ENCODE measurements around the gene MAPK4. TPM values are rescaled to one million over a fixed set of nuclear protein-coding genes. Genes with fewer than 3 reads are reported as not detected.
"Not testable (repeated sequence)": the region's sequence is repeated elsewhere in the genome, so short reads cannot be mapped to it uniquely, and the experiment has no call there.

The MAPK4 gene
- polyA plus RNA-seq, 1 donor = 1.5 TPM

DNA sequence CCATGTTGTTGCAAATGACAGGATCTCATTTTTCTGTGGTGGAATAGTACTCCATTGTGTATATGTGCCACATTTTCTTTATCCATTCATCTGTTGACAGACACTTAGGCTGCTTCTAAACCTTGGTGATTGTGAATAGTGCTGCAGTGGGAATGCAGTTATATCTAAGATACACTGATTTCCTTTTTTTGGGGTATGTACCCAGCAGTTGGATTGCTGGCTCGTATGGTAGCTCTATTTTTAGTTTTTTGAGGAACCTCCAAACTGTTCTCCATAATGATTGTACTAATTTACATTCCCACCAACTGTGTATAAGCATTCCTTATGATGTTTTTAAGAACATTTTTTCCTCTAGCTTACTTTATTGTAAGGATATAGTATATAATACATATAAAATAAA lies 8.2 kb upstream of the MAPK4 start:
- H3K27ac ChIP-seq (ENCODE audit: low read length); H3K36me3 ChIP-seq (ENCODE audit: control insufficient read depth, insufficient read depth, low read length); H3K4me1 ChIP-seq (ENCODE audit: control insufficient read depth, insufficient read depth, low read length); H3K27me3 ChIP-seq (ENCODE audit: control insufficient read depth, insufficient read depth, low read length); H3K9me3 ChIP-seq (ENCODE audit: control insufficient read depth, low read depth, low read length); H3K4me3 ChIP-seq (ENCODE audit: low read length); DNase-seq: not testable (repeated sequence)
- no CpG with 5 or more reads among the region's 1 CpG for WGBS (ENCODE audit: insufficient coverage, low lambda C conversion rate)

DNA sequence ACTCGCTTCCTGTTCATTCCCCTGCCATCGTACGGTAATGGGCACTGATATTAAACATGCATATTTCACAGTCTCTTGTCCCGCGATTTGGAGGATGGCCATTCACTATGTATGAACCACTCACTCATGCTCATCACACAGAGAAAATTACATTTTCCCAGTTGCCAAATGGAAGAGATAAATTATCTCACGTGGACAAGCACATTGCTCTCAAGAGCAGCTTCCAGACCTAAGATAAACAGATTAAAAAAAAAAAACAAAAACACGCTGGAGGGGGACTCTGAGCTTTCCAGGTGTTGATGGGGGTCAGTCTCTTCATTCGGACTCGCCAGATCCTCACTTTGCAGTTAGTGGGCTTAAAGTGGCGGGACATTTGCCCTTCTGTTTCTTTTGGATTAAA lies 1.7 kb upstream of the MAPK4 start:
- 60% methylated on average over 2 of the region's 10 CpGs for WGBS (ENCODE audit: insufficient coverage, low lambda C conversion rate)

DNA sequence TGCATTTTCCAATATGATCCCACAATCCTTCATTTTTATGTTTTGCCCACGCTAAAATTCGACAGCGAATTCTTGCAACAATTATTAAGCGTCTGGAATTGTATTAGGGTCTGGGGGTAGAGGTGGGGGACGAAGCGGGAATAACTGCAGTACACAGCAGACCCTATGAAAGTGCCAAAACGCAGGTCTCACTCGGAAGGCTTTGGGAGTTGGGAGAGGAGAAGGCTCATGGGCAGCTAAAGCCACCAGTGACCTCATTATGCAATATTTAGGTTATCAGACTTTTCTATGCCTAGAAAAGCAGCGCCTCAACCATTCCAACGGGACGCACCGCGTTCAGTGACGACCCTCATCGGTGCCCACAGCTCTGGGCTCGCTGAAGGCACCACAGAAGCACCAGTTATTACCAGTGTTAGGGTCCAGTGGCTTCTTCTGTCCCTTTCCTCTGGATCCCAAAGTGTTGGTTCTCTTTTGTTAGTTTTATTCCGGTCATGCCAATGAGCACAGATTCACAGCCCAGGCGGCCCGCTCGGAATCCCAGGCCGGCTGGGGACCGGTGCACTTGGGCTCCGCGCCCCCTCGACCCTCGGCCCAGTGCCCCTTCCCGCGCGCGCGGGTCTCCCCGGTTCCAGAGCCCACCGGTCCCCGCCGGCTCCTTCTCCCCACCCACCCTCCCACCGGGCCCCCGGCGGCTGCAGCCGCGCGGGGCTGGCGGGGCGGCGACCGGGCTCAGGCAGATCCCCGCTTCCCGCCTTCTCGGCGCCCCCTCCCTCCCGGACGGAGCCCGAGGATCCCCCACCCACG lies 737 bp upstream of the MAPK4 start:
- H3K27me3 ChIP-seq (ENCODE audit: control insufficient read depth, insufficient read depth, low read length) = peaks cover 40% of the 10 kb centered on the region

More for the DNA sequence above, 1.7 kb upstream of the MAPK4 start:
- H3K4me1 ChIP-seq (ENCODE audit: control insufficient read depth, insufficient read depth, low read length) = peaks cover 10% of the 10 kb centered on the region
- DNase-seq = no peak
- peaks cover 35% of the 10 kb centered on the region for H3K27me3 ChIP-seq (ENCODE audit: control insufficient read depth, insufficient read depth, low read length)
- peaks cover 13% of the 10 kb centered on the region for H3K9me3 ChIP-seq (ENCODE audit: control insufficient read depth, low read depth, low read length)
- no peak overlapping the region for H3K27ac ChIP-seq (ENCODE audit: low read length)
- H3K36me3 ChIP-seq (ENCODE audit: control insufficient read depth, insufficient read depth, low read length) = no peaks in the 10 kb centered on the region
- no peak overlapping the region for H3K4me3 ChIP-seq (ENCODE audit: low read length)

DNA sequence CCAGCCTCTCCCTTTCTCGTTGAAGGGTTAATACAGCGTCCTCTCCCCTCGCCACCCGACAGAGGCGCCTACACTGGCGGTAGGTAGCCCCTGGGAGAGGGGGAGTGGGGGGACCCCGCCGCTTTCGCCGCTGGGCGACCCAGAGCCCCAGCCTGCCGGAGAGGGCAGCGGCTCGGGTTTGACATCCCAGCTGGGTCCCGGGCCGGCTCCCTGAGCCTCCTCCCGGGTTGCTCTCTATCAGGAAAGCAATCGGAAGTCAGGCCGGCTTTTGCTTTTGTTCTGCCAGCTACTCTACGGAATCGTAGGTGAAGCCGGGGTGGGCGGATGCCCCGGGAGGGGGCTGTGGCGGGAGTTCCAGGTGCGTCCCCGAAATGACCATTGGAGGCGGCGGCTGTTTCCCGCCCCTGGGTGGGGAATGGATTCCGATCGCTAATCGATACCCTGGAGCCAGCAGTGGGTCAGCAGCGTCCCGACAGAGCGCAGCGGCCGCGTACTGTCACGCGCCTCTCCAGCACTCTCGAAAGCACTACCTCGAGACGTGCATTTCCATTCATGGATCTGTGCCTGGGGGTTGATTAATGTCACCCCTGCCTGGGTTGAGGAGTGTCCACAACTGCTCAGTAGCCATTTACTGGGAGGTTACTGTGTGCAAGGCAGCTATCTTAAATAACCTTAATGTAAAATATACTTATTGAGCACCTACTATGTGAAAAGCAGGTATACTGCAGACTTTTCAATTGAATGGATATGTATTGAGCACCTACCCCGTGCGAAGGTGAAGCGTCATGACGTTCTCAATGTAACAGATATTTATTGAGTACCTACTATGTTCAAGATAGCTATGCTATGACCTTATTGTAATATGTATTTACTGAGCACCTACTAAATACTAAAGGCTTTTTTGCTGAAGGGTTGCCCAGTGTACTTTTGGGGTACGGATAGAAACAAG lies 1.1 kb downstream of the MAPK4 start:
- peaks cover 46% of the 10 kb centered on the region for H3K27me3 ChIP-seq (ENCODE audit: control insufficient read depth, insufficient read depth, low read length)
- H3K27ac ChIP-seq (ENCODE audit: low read length) = no peak overlapping the region
- peaks cover 8% of the 10 kb centered on the region for H3K9me3 ChIP-seq (ENCODE audit: control insufficient read depth, low read depth, low read length)
- no CpG with 5 or more reads among the region's 49 CpGs for WGBS (ENCODE audit: insufficient coverage, low lambda C conversion rate)
- DNase-seq = peak in 1 of 2 donors; percentile 46
- H3K36me3 ChIP-seq (ENCODE audit: control insufficient read depth, insufficient read depth, low read length) = no peaks in the 10 kb centered on the region
- H3K4me3 ChIP-seq (ENCODE audit: low read length) = peak overlapping the region; percentile 57
- H3K4me1 ChIP-seq (ENCODE audit: control insufficient read depth, insufficient read depth, low read length) = peaks cover 10% of the 10 kb centered on the region

More for the DNA sequence above, 737 bp upstream of the MAPK4 start:
- Histone ChIP-seq H3K27ac (ENCODE audit: low read length) (no peak overlapping the region), H3K4me3 (ENCODE audit: low read length) (peak overlapping the region; percentile 42), H3K4me1 (ENCODE audit: control insufficient read depth, insufficient read depth, low read length) (peaks cover 10% of the 10 kb centered on the region), H3K9me3 (ENCODE audit: control insufficient read depth, low read depth, low read length) (peaks cover 13% of the 10 kb centered on the region), H3K36me3 (ENCODE audit: control insufficient read depth, insufficient read depth, low read length) (no peaks in the 10 kb centered on the region)
- WGBS (ENCODE audit: insufficient coverage, low lambda C conversion rate) = no CpG with 5 or more reads among the region's 53 CpGs
- DNase-seq = peak in 1 of 2 donors; percentile 25

DNA sequence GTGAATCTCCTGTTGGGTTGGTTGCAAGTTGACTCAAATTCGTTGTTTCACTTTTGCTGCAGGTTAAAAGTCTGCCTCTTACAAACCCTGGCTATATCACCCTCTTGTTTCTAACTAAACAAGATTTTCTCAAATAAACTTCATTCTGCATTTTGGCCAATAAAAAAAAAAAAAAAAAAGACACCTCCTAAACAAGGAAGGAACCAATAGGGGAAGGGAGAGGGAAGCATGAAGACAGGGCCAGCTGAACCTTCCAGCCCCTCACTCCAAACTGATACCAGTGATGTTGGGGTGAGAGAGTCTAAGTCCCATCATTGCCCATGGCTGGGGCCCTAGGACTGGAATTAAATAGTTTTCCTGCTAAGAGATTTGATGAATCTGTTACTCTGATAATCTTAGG lies 2.4 kb downstream of the MAPK4 start:
- not testable (repeated sequence) for H3K4me1 ChIP-seq (ENCODE audit: control insufficient read depth, insufficient read depth, low read length); DNase-seq; H3K9me3 ChIP-seq (ENCODE audit: control insufficient read depth, low read depth, low read length); H3K4me3 ChIP-seq (ENCODE audit: low read length); H3K27ac ChIP-seq (ENCODE audit: low read length); H3K36me3 ChIP-seq (ENCODE audit: control insufficient read depth, insufficient read depth, low read length)
- H3K27me3 ChIP-seq (ENCODE audit: control insufficient read depth, insufficient read depth, low read length) = peaks cover 46% of the 10 kb centered on the region
- WGBS (ENCODE audit: insufficient coverage, low lambda C conversion rate) = no CpG with 5 or more reads among the region's 1 CpG

DNA sequence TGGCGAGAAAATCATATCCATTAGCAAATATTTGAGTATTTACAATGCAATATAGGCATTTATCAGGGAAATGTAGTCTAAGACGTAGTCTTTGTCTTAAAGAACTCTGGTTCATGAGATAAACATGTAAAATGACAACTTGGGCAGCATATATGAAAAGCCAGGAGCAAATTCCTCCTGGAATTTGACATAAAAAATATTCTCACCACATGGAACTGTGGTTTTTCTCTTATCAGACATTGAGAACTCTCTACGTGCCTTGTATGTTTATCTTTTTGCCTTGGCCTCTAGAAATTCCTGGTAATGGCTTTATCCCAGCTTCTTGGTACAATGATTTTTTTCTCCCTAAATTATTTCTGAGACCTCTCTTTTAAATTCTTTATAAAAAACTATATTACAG lies 2.8 kb downstream of the MAPK4 start:
- no peaks in the 10 kb centered on the region for H3K36me3 ChIP-seq (ENCODE audit: control insufficient read depth, insufficient read depth, low read length)
- H3K27me3 ChIP-seq (ENCODE audit: control insufficient read depth, insufficient read depth, low read length) = peaks cover 43% of the 10 kb centered on the region
- no peak for DNase-seq
- H3K4me1 ChIP-seq (ENCODE audit: control insufficient read depth, insufficient read depth, low read length) = peaks cover 10% of the 10 kb centered on the region
- 50% methylated on average over 2 of the region's 3 CpGs for WGBS (ENCODE audit: insufficient coverage, low lambda C conversion rate)
- H3K9me3 ChIP-seq (ENCODE audit: control insufficient read depth, low read depth, low read length) = peaks cover 7% of the 10 kb centered on the region
- no peak overlapping the region for H3K27ac ChIP-seq (ENCODE audit: low read length)
- H3K4me3 ChIP-seq (ENCODE audit: low read length) = no peak overlapping the region

DNA sequence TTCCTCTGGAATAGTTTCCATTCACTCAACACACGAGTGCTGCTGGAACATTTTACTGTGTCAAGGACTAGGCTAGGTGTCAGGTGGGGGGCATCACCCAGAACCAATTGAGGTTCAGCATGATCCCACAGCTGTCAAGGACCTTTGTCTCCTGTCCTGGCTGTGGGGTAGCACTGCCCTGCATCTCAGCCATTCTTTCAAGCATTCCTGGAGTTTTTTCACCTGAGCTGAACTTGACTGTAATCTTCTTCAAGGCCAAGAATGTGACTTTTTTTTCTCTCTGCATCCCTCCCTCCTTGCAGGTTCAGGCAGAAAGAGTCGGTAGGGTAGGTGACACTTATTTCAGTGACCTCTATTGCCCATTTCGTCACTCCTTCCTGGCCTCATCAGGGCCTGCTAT lies 3.5 kb downstream of the MAPK4 start:
- H3K9me3 ChIP-seq (ENCODE audit: control insufficient read depth, low read depth, low read length) = peaks cover 7% of the 10 kb centered on the region

DNA sequence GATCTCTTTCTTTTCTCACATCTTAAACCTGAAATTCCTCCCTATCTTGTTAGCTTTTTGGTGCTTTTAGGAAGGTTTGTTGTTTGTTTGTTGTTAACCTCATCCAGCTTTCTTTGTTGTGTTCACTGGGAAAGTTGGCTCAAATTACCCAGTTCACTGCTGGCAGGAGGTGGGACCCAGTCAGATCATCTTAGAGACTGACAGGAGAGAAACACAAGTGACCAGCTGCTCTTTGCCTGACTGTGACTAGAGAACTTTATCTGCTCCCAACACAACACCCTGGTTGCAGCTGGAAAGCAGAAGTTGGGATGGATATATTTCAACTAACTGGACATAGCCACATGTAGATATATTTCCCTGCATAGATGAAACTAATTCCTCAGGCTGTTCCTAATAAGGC lies 10.0 kb downstream of the MAPK4 start:
- Histone ChIP-seq H3K27ac (ENCODE audit: low read length) (no peak overlapping the region), H3K36me3 (ENCODE audit: control insufficient read depth, insufficient read depth, low read length) (no peaks in the 10 kb centered on the region), H3K4me3 (ENCODE audit: low read length) (no peak overlapping the region), H3K4me1 (ENCODE audit: control insufficient read depth, insufficient read depth, low read length) (no peaks in the 10 kb centered on the region), H3K9me3 (ENCODE audit: control insufficient read depth, low read depth, low read length) (no peaks in the 10 kb centered on the region), H3K27me3 (ENCODE audit: control insufficient read depth, insufficient read depth, low read length) (peaks cover 2% of the 10 kb centered on the region)
- DNase-seq = no peak

More for the DNA sequence above, 3.5 kb downstream of the MAPK4 start:
- H3K4me3 ChIP-seq (ENCODE audit: low read length) = no peak overlapping the region
- H3K27ac ChIP-seq (ENCODE audit: low read length) = no peak overlapping the region
- H3K27me3 ChIP-seq (ENCODE audit: control insufficient read depth, insufficient read depth, low read length) = peaks cover 39% of the 10 kb centered on the region
- no peak for DNase-seq
- WGBS (ENCODE audit: insufficient coverage, low lambda C conversion rate) = 100% methylated on average over 1 of the region's 3 CpGs
- peaks cover 10% of the 10 kb centered on the region for H3K4me1 ChIP-seq (ENCODE audit: control insufficient read depth, insufficient read depth, low read length)
- H3K36me3 ChIP-seq (ENCODE audit: control insufficient read depth, insufficient read depth, low read length) = no peaks in the 10 kb centered on the region

DNA sequence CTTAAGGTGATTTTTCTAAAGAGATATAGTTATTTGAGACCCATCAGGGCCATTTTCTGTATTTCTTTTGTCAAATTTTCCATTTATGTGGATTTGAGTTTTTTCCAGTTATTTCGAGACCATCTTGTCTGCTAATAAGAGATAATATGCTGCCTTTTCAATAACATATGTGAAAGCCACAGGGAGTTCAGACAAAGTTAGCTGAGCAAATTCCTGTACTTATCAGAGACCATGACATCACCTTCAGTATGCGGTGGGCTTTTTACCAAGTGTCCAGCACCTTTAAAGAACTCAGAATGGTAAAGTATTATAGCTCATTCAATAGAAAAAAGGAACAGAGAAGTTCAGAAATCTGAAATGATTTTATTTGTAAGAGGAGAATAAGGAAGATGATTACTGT lies 11.7 kb downstream of the MAPK4 start:
- no peaks in the 10 kb centered on the region for H3K27me3 ChIP-seq (ENCODE audit: control insufficient read depth, insufficient read depth, low read length)
- H3K4me3 ChIP-seq (ENCODE audit: low read length) = no peak overlapping the region
- no peak for DNase-seq
- no peak overlapping the region for H3K27ac ChIP-seq (ENCODE audit: low read length)
- 80% methylated on average over 1 of the region's 2 CpGs for WGBS (ENCODE audit: insufficient coverage, low lambda C conversion rate)
- H3K36me3 ChIP-seq (ENCODE audit: control insufficient read depth, insufficient read depth, low read length) = no peaks in the 10 kb centered on the region
- H3K9me3 ChIP-seq (ENCODE audit: control insufficient read depth, low read depth, low read length) = no peaks in the 10 kb centered on the region
- H3K4me1 ChIP-seq (ENCODE audit: control insufficient read depth, insufficient read depth, low read length) = no peaks in the 10 kb centered on the region

DNA sequence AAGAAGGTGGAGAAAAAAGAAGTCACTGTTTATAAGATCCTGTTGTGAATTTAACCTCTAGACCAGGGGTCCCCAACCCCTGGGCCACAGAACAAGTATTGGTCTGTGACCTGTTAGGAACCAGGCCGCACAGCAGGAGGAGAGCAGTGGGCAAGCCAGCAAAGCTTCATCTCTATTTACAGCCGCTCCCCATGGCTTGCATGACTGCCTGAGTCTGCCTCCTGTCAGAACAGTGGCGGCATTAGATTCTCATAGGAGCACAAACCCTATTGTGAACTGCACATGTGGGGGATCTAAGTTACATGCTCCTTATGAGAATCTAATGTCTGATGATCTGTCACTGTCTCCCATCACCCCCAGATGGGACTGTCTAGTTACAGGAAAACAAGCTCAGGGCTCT lies 13.3 kb downstream of the MAPK4 start:
- H3K4me1 ChIP-seq (ENCODE audit: control insufficient read depth, insufficient read depth, low read length); H3K27ac ChIP-seq (ENCODE audit: low read length); H3K9me3 ChIP-seq (ENCODE audit: control insufficient read depth, low read depth, low read length); H3K36me3 ChIP-seq (ENCODE audit: control insufficient read depth, insufficient read depth, low read length); H3K4me3 ChIP-seq (ENCODE audit: low read length); H3K27me3 ChIP-seq (ENCODE audit: control insufficient read depth, insufficient read depth, low read length); DNase-seq: not testable (repeated sequence)
- WGBS (ENCODE audit: insufficient coverage, low lambda C conversion rate) = no CpG with 5 or more reads among the region's 3 CpGs
